GM18498 (cell line): ENCODE data around the gene IMPG2.

Experiments used
- ATAC-seq: cut with Tn5 transposase; IDR thresholded peaks from one replicate; pipeline ENCODE4 v1.9.1; 2021; ENCODE audit warnings: mild to moderate bottlenecking, moderate library complexity; ENCODE audit not compliant: unreplicated experiment

Gene IMPG2

DNA sequence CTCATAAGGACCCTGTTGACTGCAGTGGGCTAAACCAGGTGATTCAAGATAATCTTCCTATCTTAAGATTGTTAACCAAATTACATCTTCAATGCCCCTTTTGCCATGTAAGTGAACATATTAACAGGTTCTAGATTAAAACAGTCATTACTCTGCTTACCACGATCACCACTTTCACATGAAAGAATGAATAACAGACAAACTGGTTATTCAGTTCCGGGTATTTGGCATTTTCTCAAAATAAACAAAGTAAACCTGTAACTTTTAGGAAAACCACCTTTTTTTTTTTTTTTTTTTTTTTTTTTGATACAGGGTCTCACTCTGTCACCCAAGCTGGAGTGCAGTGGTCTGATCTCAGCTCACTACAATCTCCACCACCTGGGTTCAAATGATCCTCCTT, 131.2 kb downstream of the IMPG2 start:
- no peak for ATAC-seq

- ATAC-seq = no peak
These were observed 135.0 kb downstream of the IMPG2 start for GRCh38 chr3:101185341-101185740.

DNA sequence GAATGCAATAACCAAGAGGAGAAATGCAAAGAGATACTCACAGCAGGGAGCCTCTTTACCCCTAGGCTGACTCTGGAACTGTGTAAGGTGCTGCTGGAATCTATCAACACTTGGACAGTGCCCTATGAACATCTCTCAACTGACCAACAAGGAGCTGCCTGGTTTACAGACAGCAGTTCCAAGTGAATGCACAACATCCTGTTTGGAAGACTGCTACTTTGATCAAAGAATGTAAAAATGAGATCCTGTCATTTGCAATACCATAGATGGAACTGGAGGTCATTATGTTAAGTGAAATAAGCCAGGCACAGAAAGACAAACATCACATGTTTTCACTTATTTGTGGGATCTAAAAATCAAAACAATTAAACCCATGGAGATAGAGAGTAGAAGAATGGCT, 136.3 kb downstream of the IMPG2 start:
- ATAC-seq = no peak

DNA sequence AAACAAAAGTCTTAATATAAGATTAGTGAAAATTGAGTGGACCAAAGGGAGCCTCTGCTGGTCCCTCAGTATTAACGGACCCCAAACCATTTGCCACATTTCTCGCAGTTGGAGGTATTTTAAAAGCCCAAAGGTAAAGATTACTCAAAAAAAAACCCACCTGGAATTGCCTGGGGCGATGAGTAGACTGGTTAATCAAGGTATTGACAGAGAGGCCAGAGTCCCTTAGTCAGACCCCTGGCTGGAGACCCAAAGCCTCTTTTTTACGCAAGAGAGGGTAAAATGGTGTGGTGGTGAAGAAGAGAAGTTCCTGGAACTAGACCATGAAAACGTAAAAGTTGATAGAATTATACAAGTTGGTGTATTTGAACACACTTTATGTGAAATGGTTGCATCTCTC, 137.2 kb downstream of the IMPG2 start:
- no peak for ATAC-seq

GRCh38 chr3:101182734-101183133, 137.6 kb downstream of the IMPG2 start:
- ATAC-seq = no peak

GRCh38 chr3:101181801-101182200, 138.6 kb downstream of the IMPG2 start:
- no peak for ATAC-seq

GRCh38 chr3:101179637-101180036, 140.7 kb downstream of the IMPG2 start:
- no peak for ATAC-seq

DNA sequence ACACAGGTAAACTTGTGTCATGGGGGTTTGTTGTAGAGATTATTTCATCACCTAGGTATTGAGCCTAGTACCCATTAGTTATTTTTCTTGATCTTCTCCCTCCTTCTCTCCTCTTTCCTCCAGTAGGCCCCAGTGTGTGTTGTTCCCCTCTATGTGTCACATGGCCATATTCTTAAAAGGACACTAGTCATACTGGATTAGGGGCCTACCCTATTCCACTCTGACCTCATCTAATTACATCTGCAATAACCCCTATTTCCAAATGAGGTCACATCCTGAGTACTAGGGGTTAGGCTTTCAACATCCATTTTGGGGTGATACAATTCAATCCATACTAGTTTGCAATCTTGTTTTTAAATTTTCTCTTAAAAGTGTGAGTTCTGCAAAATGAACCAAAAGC, 142.8 kb downstream of the IMPG2 start:
- ATAC-seq = no peak
